CD4-positive, alpha-beta T cell (primary cell): Measurements from ENCODE around the gene LAMTOR1. TPM values are rescaled to one million over a fixed set of nuclear protein-coding genes. Genes with fewer than 3 reads are reported as not detected.
A peak's percentile ranks its signal among the peaks of the same experiment; 100 is the strongest.

ENCODE experiments used
- ATAC-seq: fragments of 200-7000 bp; cut with Tn5 transposase; one replicate; pipeline ENCODE4 v1.10.0; 2022; ENCODE audit warnings: mild to moderate bottlenecking; ENCODE audit not compliant: poor library complexity
- CTCF ChIA-PET: fragments of 350-600 bp; sonication (Branson Sonifier 250); formaldehyde crosslinking; loops from one replicate; lab custom pipeline; 2021; ENCODE audit warnings: antibody characterized with exemption, inconsistent platforms; lab: Charles Lee
- POLR2A ChIA-PET: fragments of 350-600 bp; sonication (Branson Sonifier 250); formaldehyde crosslinking; loops from one replicate; lab custom pipeline; 2021; ENCODE audit warnings: antibody characterized with exemption, inconsistent platforms; lab: Charles Lee
- DNase-seq, 14 experiments: peaks; one replicate each; pipeline ENCODE4 v3.0.0-alpha.2; 2013 to 2020; ENCODE audit warnings: mixed read lengths in 2 of 14
- H3K27ac ChIP-seq, 2 donors: one replicate each; pipeline versions ENCODE4 v1.5.1 to v1.7.0; 2013; ENCODE audit warnings: low read length in 2 of 2, low read depth in 1 of 2, mild to moderate bottlenecking in 1 of 2
- H3K27me3 ChIP-seq, 2 experiments: 1 replicate in 1 of 2; 2 replicates in 1 of 2; pipeline versions ENCODE4 v1.6.1 to v1.7.0; 2013; ENCODE audit warnings: low read length in 2 of 2, control low read depth in 1 of 2, mild to moderate bottlenecking in 1 of 2, moderate library complexity in 1 of 2; ENCODE audit not compliant: insufficient read depth in 2 of 2, control insufficient read depth in 1 of 2
- H3K36me3 ChIP-seq: one replicate; pipeline ENCODE4 v1.6.1; 2013; ENCODE audit warnings: low read length, control low read depth; ENCODE audit not compliant: insufficient read depth
- H3K4me1 ChIP-seq: one replicate; pipeline ENCODE4 v1.6.1; 2013; ENCODE audit warnings: low read length, control low read depth; ENCODE audit not compliant: insufficient read depth
- H3K4me3 ChIP-seq: one replicate; pipeline ENCODE4 v1.5.1; 2013; ENCODE audit warnings: mild to moderate bottlenecking, low read length, moderate library complexity
- H3K9me3 ChIP-seq, 2 experiments: 1 replicate in 1 of 2; 2 replicates in 1 of 2; pipeline versions ENCODE4 v1.6.1 to v1.7.0; 2013; ENCODE audit warnings: low read length in 2 of 2, mild to moderate bottlenecking in 2 of 2, control low read depth in 1 of 2, moderate library complexity in 1 of 2; ENCODE audit not compliant: control insufficient read depth in 1 of 2, insufficient read depth in 1 of 2
- H3K27ac Mint-ChIP-seq: one replicate; pipeline ENCODE4 v1.8.0; 2020; ENCODE audit warnings: mixed read lengths
- H3K27me3 Mint-ChIP-seq: one replicate; pipeline ENCODE4 v1.8.0; 2021; ENCODE audit warnings: mixed read lengths
- H3K36me3 Mint-ChIP-seq: one replicate; pipeline ENCODE4 v1.8.0; 2021; ENCODE audit warnings: low read depth, mixed read lengths
- H3K4me1 Mint-ChIP-seq: one replicate; pipeline ENCODE4 v1.8.0; 2021; ENCODE audit warnings: low read depth, mixed read lengths
- H3K4me3 Mint-ChIP-seq: one replicate; pipeline ENCODE4 v1.8.0; 2020; ENCODE audit warnings: mild to moderate bottlenecking, mixed read lengths
- H3K9me3 Mint-ChIP-seq: one replicate; pipeline ENCODE4 v1.8.0; 2020; ENCODE audit warnings: mixed read lengths
- intact Hi-C, 2 experiments: fragments of 100-400 bp; cut with DNase I in 1 of 2; cut with micrococcal nuclease in 1 of 2; formaldehyde crosslinking; loops; one replicate each; pipeline versions ENCODE4 v1.15.1 to v1.9.0; 2023 to 2025; cut with DNase I, micrococcal nuclease
- total RNA-seq, 174 experiments: library from RNA in 2 of 174; stranded (reverse) in 2 of 174; gene quantifications; one replicate each; pipeline ENCODE4 v1.2.3 and lab custom pipeline; 2021 to 2026
- TF ChIP-seq, protein P1 (sequence below): fragments of 200-600 bp; IDR thresholded peaks from one replicate; pipeline ENCODE4 v1.8.0; 2022; ENCODE audit warnings: antibody characterized with exemption, mild to moderate bottlenecking

Gene LAMTOR1
- total RNA-seq, 2 experiments from 2014 or later: 29.5 to 30.4 TPM

DNA sequence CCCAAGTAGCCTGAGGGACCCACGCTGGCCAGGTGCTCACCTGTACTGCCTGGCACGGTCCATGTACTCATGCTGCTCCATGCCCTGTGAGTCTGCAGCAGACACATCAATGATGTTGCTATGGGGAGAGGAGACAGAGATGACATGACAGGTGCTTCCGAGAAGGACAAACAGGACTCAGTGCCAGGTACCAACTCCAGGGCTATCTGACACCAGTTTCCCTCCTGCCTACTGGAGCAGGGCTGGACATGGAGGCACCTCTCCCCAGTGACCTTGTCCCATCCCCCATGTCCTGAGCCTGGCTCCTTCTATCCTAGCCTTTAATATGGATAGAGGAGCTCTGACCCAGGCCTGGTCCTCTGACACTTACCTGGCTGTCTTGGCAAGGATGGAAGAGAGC, 4.4 kb downstream of the LAMTOR1 start:
- Histone ChIP-seq H3K36me3 (peaks cover 46% of the 10 kb centered on the region), H3K9me3 (no peaks in the 10 kb centered on the region), H3K4me3 (no peak overlapping the region), H3K4me1 (peaks cover 29% of the 10 kb centered on the region), H3K27me3 (no peaks in the 10 kb centered on the region), H3K27ac (no peak overlapping the region)
- POLR2A ChIA-PET: interaction anchor here (1.0 to 1.1 kb wide), 2 partner anchors 14 to 58 kb away, joined by 3 to 6 read pairs; partner anchors contain the start of gene ANAPC15
- no peak for ATAC-seq
- Mint-ChIP-seq H3K4me3 (no peak overlapping the region), H3K27ac (no peak overlapping the region), H3K36me3 (peaks cover 65% of the 10 kb centered on the region), H3K4me1 (peaks cover 35% of the 10 kb centered on the region), H3K9me3 (no peaks in the 10 kb centered on the region), H3K27me3 (no peaks in the 10 kb centered on the region)
- CTCF ChIA-PET: interaction anchor here (1.3 to 8.4 kb wide), 2 partner anchors 45 to 73 kb away, joined by 6 to 33 read pairs; no protein-coding TSS in a partner anchor
- TF ChIP-seq, protein P1, sequence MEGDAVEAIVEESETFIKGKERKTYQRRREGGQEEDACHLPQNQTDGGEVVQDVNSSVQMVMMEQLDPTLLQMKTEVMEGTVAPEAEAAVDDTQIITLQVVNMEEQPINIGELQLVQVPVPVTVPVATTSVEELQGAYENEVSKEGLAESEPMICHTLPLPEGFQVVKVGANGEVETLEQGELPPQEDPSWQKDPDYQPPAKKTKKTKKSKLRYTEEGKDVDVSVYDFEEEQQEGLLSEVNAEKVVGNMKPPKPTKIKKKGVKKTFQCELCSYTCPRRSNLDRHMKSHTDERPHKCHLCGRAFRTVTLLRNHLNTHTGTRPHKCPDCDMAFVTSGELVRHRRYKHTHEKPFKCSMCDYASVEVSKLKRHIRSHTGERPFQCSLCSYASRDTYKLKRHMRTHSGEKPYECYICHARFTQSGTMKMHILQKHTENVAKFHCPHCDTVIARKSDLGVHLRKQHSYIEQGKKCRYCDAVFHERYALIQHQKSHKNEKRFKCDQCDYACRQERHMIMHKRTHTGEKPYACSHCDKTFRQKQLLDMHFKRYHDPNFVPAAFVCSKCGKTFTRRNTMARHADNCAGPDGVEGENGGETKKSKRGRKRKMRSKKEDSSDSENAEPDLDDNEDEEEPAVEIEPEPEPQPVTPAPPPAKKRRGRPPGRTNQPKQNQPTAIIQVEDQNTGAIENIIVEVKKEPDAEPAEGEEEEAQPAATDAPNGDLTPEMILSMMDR: no peak
- intact Hi-C loops: no loop called here
- no peak for DNase-seq

DNA sequence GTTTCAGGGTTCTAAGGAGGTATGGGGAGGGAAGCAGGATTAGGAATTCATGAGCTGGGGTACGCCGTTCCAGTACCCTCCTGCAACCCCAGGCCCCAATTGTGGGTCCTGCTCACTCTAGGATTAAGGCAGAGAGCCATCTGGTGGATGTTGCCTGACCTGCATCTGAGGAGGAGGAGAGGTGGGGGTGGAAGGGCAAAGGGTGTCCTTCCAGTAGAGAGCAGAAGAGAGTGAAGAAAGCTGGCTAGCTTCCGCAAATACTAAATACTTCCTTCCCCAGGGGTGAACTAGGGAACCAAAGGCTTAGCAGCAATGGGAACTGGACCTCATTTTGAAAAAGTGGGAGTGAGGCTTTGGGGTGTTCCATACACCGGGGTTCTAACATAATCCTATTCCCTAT, 11.8 kb downstream of the LAMTOR1 start:
- CTCF ChIA-PET: interaction anchor here (0.6 to 2.7 kb wide), 28 partner anchors 9 to 163 kb away, joined by 3 to 74 read pairs (median 5); partner anchors contain the start of genes ANAPC15, LRRC51, RNF121 and XNDC1N
- ATAC-seq: peak; percentile 100
- POLR2A ChIA-PET: interaction anchor here (0.9 to 2.3 kb wide), 9 partner anchors 8 to 163 kb away, joined by 3 to 22 read pairs (median 4); partner anchors contain the start of gene XNDC1N
- Mint-ChIP-seq H3K9me3 (no peaks in the 10 kb centered on the region), H3K27me3 (no peaks in the 10 kb centered on the region), H3K27ac (peak overlapping the region; percentile 73), H3K4me1 (peaks cover 14% of the 10 kb centered on the region), H3K4me3 (no peak overlapping the region), H3K36me3 (peaks cover 43% of the 10 kb centered on the region)
- TF ChIP-seq, protein P1: peak; percentile 86
- H3K36me3 ChIP-seq: peaks cover 39% of the 10 kb centered on the region
- no peak overlapping the region for H3K4me3 ChIP-seq
- H3K27ac ChIP-seq: no peak overlapping the region
- peaks cover 5% of the 10 kb centered on the region for H3K4me1 ChIP-seq
- DNase-seq: peak; percentile 56 to 85 (median 72)
- intact Hi-C loops: loop anchor here (1.0 to 5.0 kb wide), 3 partner anchors 66 to 341 kb away; partner anchors contain the start of gene CLPB (in 1 of the 2)
- no peaks in the 10 kb centered on the region for H3K27me3 ChIP-seq
- no peaks in the 10 kb centered on the region for H3K9me3 ChIP-seq

DNA sequence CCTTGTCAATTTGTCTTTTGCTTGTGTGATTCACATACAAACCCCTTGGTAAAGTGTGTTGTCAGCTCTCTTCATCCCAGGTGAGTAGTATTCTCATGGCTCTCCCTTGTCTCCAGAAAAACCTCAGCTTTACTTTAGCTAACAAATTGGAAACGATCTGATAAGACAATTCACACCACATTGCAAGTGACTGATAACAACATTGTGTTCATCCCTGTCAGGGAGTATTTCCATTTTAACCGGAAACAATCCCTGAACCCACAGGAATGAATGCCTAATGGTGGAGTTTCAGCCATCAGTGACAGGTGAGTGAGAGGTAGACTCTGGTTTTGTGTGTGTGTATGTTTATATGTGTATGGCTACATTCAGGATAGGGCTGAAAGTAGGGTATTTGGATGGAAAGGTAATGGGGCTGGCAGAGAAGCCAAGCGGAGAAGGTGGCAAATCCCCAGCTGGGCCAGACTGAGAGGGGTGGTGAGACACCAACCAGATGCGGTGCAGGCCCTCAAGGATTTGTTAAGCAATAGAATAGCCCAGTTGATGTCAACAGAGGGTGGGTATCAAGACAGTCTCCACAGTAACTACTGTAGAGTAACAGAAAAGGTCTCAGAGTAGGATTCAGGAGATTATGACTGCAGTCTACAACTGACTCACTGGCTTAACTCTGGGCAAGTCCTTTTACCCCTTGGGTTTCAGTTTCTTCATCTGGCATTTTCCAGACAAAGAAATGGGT, 14.9 kb downstream of the LAMTOR1 start:
- Histone ChIP-seq H3K27me3 (no peaks in the 10 kb centered on the region), H3K9me3 (no peaks in the 10 kb centered on the region), H3K36me3 (peaks cover 34% of the 10 kb centered on the region), H3K27ac (no peak overlapping the region), H3K4me3 (no peak overlapping the region), H3K4me1 (peaks cover 5% of the 10 kb centered on the region)
- TF ChIP-seq, protein P1: no peak
- ChIA-PET CTCF (interaction anchor here (2.5 kb wide), 1 partner anchor 63 kb away, joined by 21 read pairs; no protein-coding TSS in a partner anchor), POLR2A (no interaction called here)
- Mint-ChIP-seq H3K4me3 (no peak overlapping the region), H3K36me3 (peaks cover 27% of the 10 kb centered on the region), H3K4me1 (peaks cover 14% of the 10 kb centered on the region), H3K27ac (no peak overlapping the region), H3K9me3 (no peaks in the 10 kb centered on the region), H3K27me3 (no peaks in the 10 kb centered on the region)
- DNase-seq (no peak), ATAC-seq (no peak)
- intact Hi-C loops: no loop called here
